Measurements from ENCODE around the gene CNN2. TPM values are rescaled to one million over a fixed set of nuclear protein-coding genes. Genes with fewer than 3 reads are reported as not detected.

The CNN2 gene
- total RNA-seq: 10 to 100 TPM; 19.1 to 28.0 TPM
- 36.4 TPM for polyA plus RNA-seq (ENCODE audit: insufficient read depth, low read depth, low replicate concordance)
- long read RNA-seq, donor 1, transcript CNN2-201 (7 exons, 2,179 nt): minor isoform, 12 of 66 reads
- long read RNA-seq, donor 1, transcript CNN2-206 (1 exons, 2,266 nt): major isoform, 52 of 66 reads
- long read RNA-seq, donor 1, partial matches to known transcripts: 0 of 66 reads
- long read RNA-seq, donor 1, other reads (novel, unspliced or antisense): 0 of 66 reads
- long read RNA-seq, donor 2, transcript CNN2-206 (1 exons, 2,266 nt): major isoform, 23 of 33 reads
- long read RNA-seq, donor 2, transcript CNN2-201 (7 exons, 2,179 nt): minor isoform, 9 of 33 reads
- long read RNA-seq, donor 2, partial matches to known transcripts: 0 of 33 reads
- long read RNA-seq, donor 2, other reads (novel, unspliced or antisense): 0 of 33 reads

- WGBS, 2 donors: 5 to 39% methylated on average over 5 to 41 of the region's 63 CpGs
- peak within 1 kb of the TSS; percentile 75 to 89 for H3K27ac ChIP-seq
- DNase-seq: peak; percentile 82
- H3K9me3 ChIP-seq: no peaks in the 10 kb centered on the region
- peaks cover 20% of the 10 kb centered on the region for H3K4me1 ChIP-seq
- H3K4me3 ChIP-seq: peak within 1 kb of the TSS; percentile 61 to 64
- peak; percentile 48 for TF ChIP-seq POLR2A (IDR thresholded peaks at IDR 0.05)
- no peak for TF ChIP-seq CTCF (IDR thresholded peaks at IDR 0.05)
- no peaks in the 10 kb centered on the region for H3K27me3 ChIP-seq
- H3K36me3 ChIP-seq (ENCODE audit: low read depth, missing control alignments): no peaks in the 10 kb centered on the region
- intact Hi-C loops (cut with DNase I; ENCODE audit: low total_unique reads): no loop called here
Observed at GRCh38 chr19:1025960-1026782, at the start of gene CNN2. Gene CNN2 (plus strand): TSS chr19:1026608. CDS start chr19:1026662, 54 bp downstream.

DNA sequence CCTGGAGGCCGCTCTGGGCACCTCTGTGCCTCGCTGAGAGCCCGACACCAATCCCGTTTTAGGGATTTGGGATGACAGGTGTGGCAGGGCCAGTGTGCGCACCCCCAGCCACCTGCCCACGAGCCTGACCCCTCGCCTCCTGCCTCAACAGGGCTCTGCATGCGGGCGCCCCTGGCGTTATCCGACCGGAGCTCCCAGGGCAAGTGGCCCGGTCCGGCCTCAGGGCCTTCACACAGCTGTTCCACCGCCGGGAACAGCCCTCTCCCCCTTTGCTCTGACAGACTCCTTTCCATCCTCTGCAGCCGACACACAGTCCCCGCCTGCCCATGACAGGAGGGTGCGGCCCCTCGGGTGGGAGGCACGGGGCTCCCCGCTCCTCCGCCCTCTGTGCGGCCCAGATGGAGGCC, 49.3 kb upstream of the CNN2 start:
- no peaks in the 10 kb centered on the region for H3K27me3 ChIP-seq
- intact Hi-C loops (cut with DNase I; ENCODE audit: low total_unique reads): no loop called here
- no peak for TF ChIP-seq CTCF (IDR thresholded peaks at IDR 0.05)
- no peak for TF ChIP-seq POLR2A (IDR thresholded peaks at IDR 0.05)
- DNase-seq: no peak
- H3K4me3 ChIP-seq: no peak overlapping the region
- no peaks in the 10 kb centered on the region for H3K9me3 ChIP-seq
- H3K4me1 ChIP-seq: no peaks in the 10 kb centered on the region
- H3K36me3 ChIP-seq (ENCODE audit: low read depth, missing control alignments): no peaks in the 10 kb centered on the region
- no peak overlapping the region for H3K27ac ChIP-seq
- WGBS, 2 donors: 78 to 89% methylated on average over 17 to 23 of the region's 24 CpGs

- no peak for DNase-seq
- 75 to 100% methylated on average over 4 to 19 of the region's 19 CpGs for WGBS, 2 donors
- Histone ChIP-seq H3K27ac (no peak overlapping the region), H3K9me3 (no peaks in the 10 kb centered on the region), H3K4me3 (no peak overlapping the region), H3K4me1 (peaks cover 5% of the 10 kb centered on the region), H3K36me3 (ENCODE audit: low read depth, missing control alignments) (no peaks in the 10 kb centered on the region), H3K27me3 (no peaks in the 10 kb centered on the region)
- TF ChIP-seq CTCF (IDR thresholded peaks at IDR 0.05) (no peak), POLR2A (IDR thresholded peaks at IDR 0.05) (no peak)
- intact Hi-C loops (cut with DNase I; ENCODE audit: low total_unique reads): no loop called here
Observed at GRCh38 chr19:979318-979741, 47.1 kb upstream of the CNN2 start.

DNA sequence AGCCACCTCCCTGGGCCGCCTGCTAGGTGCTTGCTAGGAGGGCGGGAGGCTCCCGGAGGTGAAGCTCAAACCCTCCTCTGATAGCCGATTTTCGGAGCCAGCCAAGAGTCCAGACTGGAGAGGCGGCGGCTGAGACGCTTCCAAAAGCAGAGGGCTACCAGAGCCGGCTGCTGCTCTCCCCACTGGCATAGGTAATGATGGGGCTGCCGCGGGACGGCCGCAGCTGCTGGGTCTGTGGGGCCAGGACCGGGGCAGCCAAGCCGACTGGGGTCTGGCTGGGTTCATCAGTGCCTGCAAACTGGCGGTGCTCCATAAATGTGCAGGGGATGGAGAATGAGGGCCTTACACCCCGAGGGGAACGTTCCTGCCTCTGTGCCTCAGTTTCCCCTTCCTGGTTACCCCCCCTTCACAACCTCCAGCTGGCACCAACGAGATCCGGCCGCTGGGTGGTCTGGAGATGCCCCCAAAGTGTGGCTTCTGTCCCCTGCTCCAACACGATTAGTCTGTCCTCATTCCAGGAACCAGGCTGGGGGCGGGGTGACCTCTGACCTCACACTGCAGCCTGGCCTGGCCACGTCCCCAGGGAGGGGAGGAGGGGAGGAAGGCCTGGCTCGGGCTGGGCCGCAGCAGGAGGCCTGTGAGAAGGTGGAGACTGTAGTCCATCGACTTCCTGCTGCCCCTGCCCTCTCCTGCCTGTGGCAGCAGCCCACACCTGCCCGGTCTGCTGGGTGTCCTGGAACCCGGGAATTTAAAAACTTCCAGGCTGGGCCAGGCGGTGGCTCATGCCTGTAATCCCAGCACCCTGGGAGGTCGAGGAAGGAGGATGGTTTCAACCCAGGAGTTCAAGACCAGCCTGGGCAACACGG, 46.0 kb upstream of the CNN2 start:
- no peak overlapping the region for H3K27ac ChIP-seq
- no peaks in the 10 kb centered on the region for H3K9me3 ChIP-seq
- peaks cover 5% of the 10 kb centered on the region for H3K4me1 ChIP-seq
- WGBS, 2 donors: 55 to 56% methylated on average over 18 to 25 of the region's 32 CpGs
- no peaks in the 10 kb centered on the region for H3K36me3 ChIP-seq (ENCODE audit: low read depth, missing control alignments)
- intact Hi-C loops (cut with DNase I; ENCODE audit: low total_unique reads): loop anchor here (5.0 kb wide), 1 partner anchor 53 kb away; the partner anchor contains the start of gene ARID3A
- no peak for TF ChIP-seq CTCF (IDR thresholded peaks at IDR 0.05)
- TF ChIP-seq POLR2A (IDR thresholded peaks at IDR 0.05): no peak
- H3K4me3 ChIP-seq: no peak overlapping the region
- no peaks in the 10 kb centered on the region for H3K27me3 ChIP-seq
- DNase-seq: no peak
